ELF-1 (cell line): Measurements from ENCODE around the gene SLC34A3.

Experiments used
- DNase-seq: peaks from one replicate; pipeline ENCODE4 v3.0.0-alpha.2; 2016; ENCODE audit warnings: low read depth, low spot score

SLC34A3 gene

GRCh38 chr9:137217276-137218211, 13.2 kb upstream of the SLC34A3 start:
- peak; percentile 85 for DNase-seq

- DNase-seq = no peak
These were observed 12.4 kb upstream of the SLC34A3 start for GRCh38 chr9:137218212-137218753.

GRCh38 chr9:137218754-137219271, 11.9 kb upstream of the SLC34A3 start:
- peak; percentile 51 for DNase-seq

GRCh38 chr9:137219757-137220316, 10.9 kb upstream of the SLC34A3 start:
- DNase-seq = no peak

- DNase-seq = no peak
These were observed 10.2 kb upstream of the SLC34A3 start for GRCh38 chr9:137220317-137221094.

GRCh38 chr9:137221095-137221505, 9.6 kb upstream of the SLC34A3 start:
- no peak for DNase-seq

- DNase-seq = no peak
These were observed 9.1 kb upstream of the SLC34A3 start for GRCh38 chr9:137221506-137222111.

- DNase-seq = no peak
These were observed 8.3 kb upstream of the SLC34A3 start, which contains the start of gene RNF208 for GRCh38 chr9:137222190-137223077. RNF208 (minus strand) TSS chr9:137222240; CDS start chr9:137221212, 1,028 bp downstream.

GRCh38 chr9:137223078-137223970, 7.4 kb upstream of the SLC34A3 start:
- peak; percentile 96 for DNase-seq

- no peak for DNase-seq
These were observed 5.6 kb upstream of the SLC34A3 start, which contains the start of gene CYSRT1 for GRCh38 chr9:137224830-137225694. CYSRT1 (plus strand) TSS chr9:137225174; CDS start chr9:137225622, 448 bp downstream.

GRCh38 chr9:137225699-137226331, 4.9 kb upstream of the SLC34A3 start:
- no peak for DNase-seq

- no peak for DNase-seq
These were observed 4.2 kb upstream of the SLC34A3 start for GRCh38 chr9:137226338-137227053.

- peak; percentile 87 for DNase-seq
These were observed 3.4 kb upstream of the SLC34A3 start, which contains the start of gene RNF224 for GRCh38 chr9:137227054-137227852. RNF224 (plus strand) TSS chr9:137227502; CDS start chr9:137228336, 834 bp downstream.

GRCh38 chr9:137227853-137228505, 2.7 kb upstream of the SLC34A3 start:
- no peak for DNase-seq

GRCh38 chr9:137228506-137228967, 2.2 kb upstream of the SLC34A3 start:
- DNase-seq = no peak
